Cardiac muscle cell (in vitro differentiated cells and primary cell): Measurements from ENCODE around the gene LSM7. TPM values are rescaled to one million over a fixed set of nuclear protein-coding genes. Genes with fewer than 3 reads are reported as not detected.

Experiments used
- DNase-seq, 2 donors: peaks; one replicate each; pipeline versions ENCODE4 v3.0.0 to v3.0.0-alpha.2; 2010 to 2017; ENCODE audit warnings: low read depth in 1 of 2, low spot score in 1 of 2
- H3K27ac ChIP-seq: fragments of 200-600 bp; sonication (generic); 2 replicates; pipeline ENCODE4 v1.5.1; 2016
- H3K27me3 ChIP-seq: fragments of 200-600 bp; sonication (generic); 2 replicates; pipeline ENCODE4 v1.6.0; 2016; ENCODE audit warnings: control low read depth
- H3K36me3 ChIP-seq: fragments of 200-600 bp; sonication (generic); 2 replicates; pipeline ENCODE4 v1.5.1; 2016; ENCODE audit warnings: control low read depth
- H3K4me1 ChIP-seq: fragments of 200-600 bp; sonication (generic); 2 replicates; pipeline ENCODE4 v1.8.1; 2017; ENCODE audit warnings: low read depth, mild to moderate bottlenecking, mixed run types
- H3K4me3 ChIP-seq: fragments of 200-600 bp; sonication (generic); 2 replicates; pipeline ENCODE4 v1.5.1; 2016; ENCODE audit warnings: mild to moderate bottlenecking
- H3K9me3 ChIP-seq: fragments of 200-600 bp; sonication (generic); 2 replicates; pipeline ENCODE4 v1.5.1; 2017; ENCODE audit warnings: low read depth, mild to moderate bottlenecking, control low read depth
- CTCF ChIP-seq: IDR thresholded peaks from 2 replicates; pipeline ENCODE4 v1.5.1; 2012; ENCODE audit warnings: low read depth, mild to moderate bottlenecking, low read length
- polyA plus RNA-seq: library from polyadenylated mRNA; unstranded; fragments of >200 nt; fragmentation: Nextera tagmentation; extraction: Ambion mirVana; gene quantifications from 2 replicates; pipeline ENCODE4 v1.2.1, GENCODE V29; 2016
- total RNA-seq: library from RNA; depleted of rRNA; stranded (reverse); fragments of >200 nt; gene quantifications from 2 replicates; pipeline ENCODE4 v1.2.3, GENCODE V29; 2016

LSM7 gene
- total and polyA plus RNA-seq, 2 experiments from 2014 or later = 157 to 231 TPM

DNA sequence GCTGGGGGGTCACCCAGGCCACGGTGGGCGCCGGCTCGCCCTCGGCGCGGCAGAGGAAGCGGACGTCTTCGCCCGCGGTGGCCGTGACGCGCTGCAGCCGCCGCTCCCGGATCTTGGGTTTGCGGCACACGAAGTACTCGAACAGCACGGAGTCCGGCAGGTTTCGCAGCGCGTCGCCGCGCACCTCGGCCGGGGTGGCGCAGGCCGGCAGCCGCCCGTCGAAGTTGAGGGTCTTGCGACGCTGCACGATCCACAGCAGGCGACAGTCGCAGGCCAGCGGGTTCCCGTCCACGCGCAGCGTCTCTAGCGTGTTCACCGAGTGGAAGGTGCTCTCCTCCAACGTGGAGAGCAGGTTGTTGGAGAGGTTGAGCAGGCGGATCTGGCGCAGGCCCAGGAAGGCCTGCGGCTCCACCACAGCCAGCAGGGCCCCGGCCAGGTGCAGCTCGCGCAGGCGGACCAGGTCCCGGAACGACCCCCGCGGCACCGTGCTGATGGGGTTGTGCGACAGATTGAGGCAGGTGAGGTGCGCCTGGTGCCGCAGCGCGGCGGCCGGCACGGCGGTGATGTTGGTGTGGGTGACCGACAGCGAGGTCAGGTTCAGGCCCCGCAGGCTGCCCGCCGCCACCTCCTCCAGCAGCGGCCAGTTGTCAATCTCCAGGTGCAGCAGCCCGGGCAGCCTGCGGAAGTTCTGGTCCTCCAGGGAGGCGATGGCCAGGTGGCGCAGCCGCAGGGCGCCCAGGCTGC lies 37.8 kb downstream of the LSM7 start:
- peaks cover 93% of the 10 kb centered on the region for H3K27me3 ChIP-seq
- H3K36me3 ChIP-seq = no peaks in the 10 kb centered on the region
- TF ChIP-seq CTCF = no peak
- DNase-seq = no peak
- no peak overlapping the region for H3K27ac ChIP-seq
- peaks cover 4% of the 10 kb centered on the region for H3K4me1 ChIP-seq
- peak overlapping the region; percentile 14 for H3K4me3 ChIP-seq
- H3K9me3 ChIP-seq = no peaks in the 10 kb centered on the region

DNA sequence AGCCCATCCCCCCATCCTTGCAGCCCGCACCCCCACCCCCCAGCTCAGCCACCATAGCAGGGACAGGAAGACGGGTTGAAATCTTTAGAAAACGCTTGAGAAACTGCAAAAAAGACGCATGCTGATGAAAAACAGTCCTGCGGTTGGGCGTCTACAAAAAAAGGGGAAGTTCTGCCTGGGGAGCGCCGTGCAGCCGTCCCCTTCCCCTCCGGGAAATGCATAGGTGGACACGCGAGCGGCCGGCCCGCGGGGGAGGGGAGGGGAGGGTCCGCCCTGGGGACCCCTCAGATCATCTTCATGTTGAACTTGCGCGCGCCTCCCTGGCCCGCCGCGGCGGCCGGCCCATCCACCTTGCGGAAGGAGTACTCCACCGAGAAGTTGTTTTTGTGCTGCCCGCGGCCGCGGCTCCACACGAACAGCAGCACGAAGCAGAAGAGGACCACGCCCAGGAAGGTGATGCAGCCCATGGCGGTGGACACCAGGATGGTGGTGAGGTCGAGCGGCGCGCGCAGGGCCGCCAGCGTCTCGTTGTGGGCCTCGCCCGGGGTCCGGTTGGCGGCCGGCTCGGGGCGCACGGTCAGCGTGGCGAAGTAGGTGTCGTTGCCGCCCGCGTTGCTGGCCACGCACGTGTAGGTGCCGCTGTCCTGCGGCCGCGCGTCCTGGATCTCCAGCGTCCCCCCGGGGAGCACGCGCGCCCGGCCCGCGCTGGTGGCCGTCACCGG lies 38.5 kb downstream of the LSM7 start:
- Histone ChIP-seq H3K9me3 (no peaks in the 10 kb centered on the region), H3K27ac (no peak overlapping the region), H3K27me3 (peaks cover 100% of the 10 kb centered on the region), H3K4me3 (peak overlapping the region; percentile 2), H3K4me1 (peaks cover 4% of the 10 kb centered on the region), H3K36me3 (no peaks in the 10 kb centered on the region)
- TF ChIP-seq CTCF = no peak
- DNase-seq = no peak

GRCh38 chr19:2288818-2289713 lies 39.3 kb downstream of the LSM7 start:
- H3K36me3 ChIP-seq = no peaks in the 10 kb centered on the region
- no peak overlapping the region for H3K27ac ChIP-seq
- no peak overlapping the region for H3K4me3 ChIP-seq
- H3K4me1 ChIP-seq = peaks cover 4% of the 10 kb centered on the region
- no peaks in the 10 kb centered on the region for H3K9me3 ChIP-seq
- H3K27me3 ChIP-seq = peaks cover 94% of the 10 kb centered on the region
- TF ChIP-seq CTCF = no peak
- DNase-seq = no peak

GRCh38 chr19:2288338-2288817 lies 40.0 kb downstream of the LSM7 start:
- Histone ChIP-seq H3K27me3 (peaks cover 91% of the 10 kb centered on the region), H3K27ac (no peak overlapping the region), H3K4me1 (peaks cover 4% of the 10 kb centered on the region), H3K9me3 (no peaks in the 10 kb centered on the region), H3K36me3 (no peaks in the 10 kb centered on the region), H3K4me3 (no peak overlapping the region)
- no peak for TF ChIP-seq CTCF
- no peak for DNase-seq

DNA sequence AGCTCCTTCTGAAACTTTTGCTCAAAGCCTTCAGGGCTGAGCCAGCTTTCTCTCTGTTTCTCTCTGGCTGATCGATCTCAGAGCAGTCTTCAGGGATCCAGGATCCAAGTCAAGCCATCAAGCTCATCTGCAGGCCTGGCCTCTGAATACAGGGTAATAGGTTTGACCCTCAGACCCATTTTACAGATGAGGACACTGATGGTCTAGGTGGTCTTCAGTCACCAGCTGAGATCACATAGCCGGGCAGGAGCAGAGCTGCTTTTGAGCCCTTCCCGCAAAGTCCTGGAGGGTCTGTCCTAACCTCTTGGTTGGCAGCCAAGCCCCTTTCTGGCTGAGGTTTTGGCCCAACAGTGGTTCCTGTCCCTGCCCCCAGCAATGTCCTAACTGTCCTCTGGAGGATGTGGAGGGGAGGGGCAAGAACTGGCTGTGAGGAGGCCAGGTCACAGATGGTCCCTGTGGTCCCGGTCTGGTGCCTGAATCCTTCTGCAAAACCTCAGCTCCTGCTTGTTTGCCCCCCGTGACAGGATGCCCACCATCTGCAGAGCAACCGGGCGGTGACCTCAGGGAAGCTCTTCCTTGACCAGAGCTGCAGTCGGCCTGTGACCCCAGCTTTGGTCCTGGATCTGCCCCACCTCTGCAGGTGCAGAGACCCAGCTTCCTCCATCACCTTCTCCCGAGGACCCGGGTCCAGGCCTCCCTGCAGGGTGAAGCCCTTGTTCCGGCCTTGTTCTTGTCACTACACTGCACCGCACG lies 40.6 kb downstream of the LSM7 start:
- no peaks in the 10 kb centered on the region for H3K9me3 ChIP-seq
- no peak for TF ChIP-seq CTCF
- no peak overlapping the region for H3K4me3 ChIP-seq
- peaks cover 4% of the 10 kb centered on the region for H3K4me1 ChIP-seq
- no peak overlapping the region for H3K27ac ChIP-seq
- no peak for DNase-seq
- no peaks in the 10 kb centered on the region for H3K36me3 ChIP-seq
- peaks cover 91% of the 10 kb centered on the region for H3K27me3 ChIP-seq
